PFSK-1 (cell line): ENCODE data around the gene PLS1.

Experiments used
- FOXP2 ChIP-seq: optimal IDR thresholded peaks from 2 replicates; pipeline ENCODE3; 2011; ENCODE audit warnings: borderline replicate concordance, control low read depth, inconsistent platforms; ENCODE audit not compliant: insufficient read depth; ENCODE audit errors: extremely low read length, extremely low read depth
- POLR2AphosphoS5 ChIP-seq: IDR thresholded peaks from 2 replicates; pipeline ENCODE4 v1.6.1; 2012; ENCODE audit warnings: low read depth, mild to moderate bottlenecking, control low read depth, low read length, moderate library complexity
- REST ChIP-seq, 2 experiments: IDR thresholded peaks; 2 replicates each; pipeline versions ENCODE4 v1.6.1 to v1.8.0; 2011 to 2012; ENCODE audit warnings: low read depth in 2 of 2, low read length in 2 of 2, control low read depth in 1 of 2, inconsistent platforms in 1 of 2, mild to moderate bottlenecking in 1 of 2, moderate library complexity in 1 of 2; ENCODE audit not compliant: insufficient read depth in 1 of 2
- SIN3A ChIP-seq: IDR thresholded peaks from 2 replicates; pipeline ENCODE4 v1.6.1; 2012; ENCODE audit warnings: mild to moderate bottlenecking, low read length, moderate library complexity, borderline replicate concordance; ENCODE audit not compliant: insufficient read depth
- TAF1 ChIP-seq: IDR thresholded peaks from 2 replicates; pipeline ENCODE4 v1.6.1; 2012; ENCODE audit warnings: low read length, control low read depth, borderline replicate concordance; ENCODE audit not compliant: insufficient read depth

DNA sequence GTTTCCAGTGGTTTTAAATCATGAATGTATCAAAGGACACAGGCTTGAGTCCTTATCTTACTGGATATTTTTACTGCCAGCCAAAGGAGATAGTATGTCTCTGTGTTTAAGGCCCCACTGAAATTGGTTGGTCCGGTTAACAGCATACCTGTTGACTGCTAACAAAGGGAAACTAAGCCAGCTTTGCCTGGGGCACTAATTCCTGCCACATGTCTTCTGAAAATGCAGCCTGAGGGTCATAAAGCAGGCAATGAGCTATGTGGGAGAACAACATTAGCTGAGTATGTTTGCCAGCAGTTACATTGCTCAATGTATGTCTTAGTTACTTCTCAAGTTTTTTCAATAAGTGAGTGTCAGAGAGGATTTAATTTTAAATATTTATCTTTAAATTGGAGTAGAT is 12.4 kb downstream of the PLS1 start:
- TF ChIP-seq POLR2AphosphoS5: no peak
- no peak for TF ChIP-seq REST (IDR thresholded peaks at IDR 0.05; ENCODE audit: insufficient read depth in 1 of 2, low read depth in 2 of 2, low read length in 2 of 2)
- TF ChIP-seq FOXP2: no peak
- no peak for TF ChIP-seq TAF1
- TF ChIP-seq SIN3A: no peak
